MM.1S (cell line): ENCODE data around the gene ZDBF2.

Source experiments
- EZH2 ChIP-seq: fragments of 300-600 bp; sonication (generic); optimal IDR thresholded peaks from 2 replicates; pipeline ENCODE3; 2017; ENCODE audit warnings: low read depth, mild to moderate bottlenecking, antibody characterized with exemption, low read length, mixed read lengths
- EZH2phosphoT487 ChIP-seq: fragments of 300-600 bp; sonication (generic); IDR thresholded peaks from 2 replicates; pipeline ENCODE4 v1.6.1; 2018; ENCODE audit warnings: antibody characterized with exemption, low read length
- TF ChIP-seq, protein P1 (sequence below): fragments of 300-600 bp; sonication (generic); IDR thresholded peaks from 2 replicates; pipeline ENCODE4 v1.5.1; 2016; ENCODE audit warnings: antibody characterized with exemption, low read length, mixed read lengths

DNA sequence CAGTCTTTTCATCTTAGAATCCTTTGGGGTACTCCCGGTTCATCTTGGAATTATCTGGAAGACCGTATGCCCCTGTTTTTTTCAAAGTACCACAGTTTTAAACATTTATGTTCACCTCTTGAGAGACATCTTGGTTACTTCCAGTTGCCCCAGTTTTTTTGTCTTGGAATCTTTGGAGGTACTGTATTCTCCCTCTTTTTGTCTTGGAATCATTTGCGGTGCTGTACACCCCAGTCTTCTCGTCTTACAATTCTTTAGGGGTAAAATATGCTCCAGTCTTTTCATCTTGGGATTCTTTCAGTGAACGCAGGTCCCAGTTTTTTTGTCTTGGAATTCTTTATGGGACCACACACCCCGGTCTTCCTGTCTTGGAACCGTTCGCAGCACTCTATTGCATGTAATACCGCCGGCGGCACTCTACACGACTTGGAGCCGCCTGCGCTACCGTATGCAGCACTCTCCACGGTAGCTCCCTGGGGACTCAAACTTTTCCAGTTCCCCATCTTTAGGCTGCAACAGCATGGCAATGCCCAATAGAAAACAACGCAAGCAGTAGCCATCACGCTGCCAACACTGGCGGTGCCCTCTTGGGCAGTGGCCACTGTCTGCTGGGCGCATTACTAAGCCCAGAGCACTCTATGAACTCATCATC is 21.2 kb upstream of the ZDBF2 start:
- TF ChIP-seq, protein P1, sequence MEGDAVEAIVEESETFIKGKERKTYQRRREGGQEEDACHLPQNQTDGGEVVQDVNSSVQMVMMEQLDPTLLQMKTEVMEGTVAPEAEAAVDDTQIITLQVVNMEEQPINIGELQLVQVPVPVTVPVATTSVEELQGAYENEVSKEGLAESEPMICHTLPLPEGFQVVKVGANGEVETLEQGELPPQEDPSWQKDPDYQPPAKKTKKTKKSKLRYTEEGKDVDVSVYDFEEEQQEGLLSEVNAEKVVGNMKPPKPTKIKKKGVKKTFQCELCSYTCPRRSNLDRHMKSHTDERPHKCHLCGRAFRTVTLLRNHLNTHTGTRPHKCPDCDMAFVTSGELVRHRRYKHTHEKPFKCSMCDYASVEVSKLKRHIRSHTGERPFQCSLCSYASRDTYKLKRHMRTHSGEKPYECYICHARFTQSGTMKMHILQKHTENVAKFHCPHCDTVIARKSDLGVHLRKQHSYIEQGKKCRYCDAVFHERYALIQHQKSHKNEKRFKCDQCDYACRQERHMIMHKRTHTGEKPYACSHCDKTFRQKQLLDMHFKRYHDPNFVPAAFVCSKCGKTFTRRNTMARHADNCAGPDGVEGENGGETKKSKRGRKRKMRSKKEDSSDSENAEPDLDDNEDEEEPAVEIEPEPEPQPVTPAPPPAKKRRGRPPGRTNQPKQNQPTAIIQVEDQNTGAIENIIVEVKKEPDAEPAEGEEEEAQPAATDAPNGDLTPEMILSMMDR, result no peak
- TF ChIP-seq EZH2phosphoT487 (no peak), EZH2 (no peak)
